Measurements from ENCODE around the gene TNFRSF9. TPM values are rescaled to one million over a fixed set of nuclear protein-coding genes. Genes with fewer than 3 reads are reported as not detected.

TNFRSF9 gene
- total and polyA plus RNA-seq, 4 donors, result under 0.01 to 0.09 (median 0.02) TPM; not detected in 1

DNA sequence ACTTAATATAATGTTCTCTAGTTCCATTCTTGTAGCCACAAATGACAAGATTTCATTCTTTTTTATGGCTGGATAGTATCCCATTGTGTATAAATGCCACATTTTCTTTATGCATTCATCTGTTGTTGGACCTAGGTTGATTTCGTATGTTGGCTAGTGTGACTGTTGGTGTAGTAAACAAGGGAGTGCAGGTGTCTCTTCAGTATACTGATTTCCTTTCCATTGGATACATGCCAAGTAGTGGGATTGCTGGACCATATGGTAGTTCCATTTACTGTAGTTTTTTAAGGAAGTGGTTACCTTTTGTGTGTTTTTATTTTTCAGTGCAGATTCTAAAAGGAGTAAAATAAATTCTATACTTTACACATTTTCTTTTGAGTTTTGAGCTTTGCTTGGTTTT is 26.6 kb upstream of the TNFRSF9 start:
- Histone ChIP-seq H3K36me3 (ENCODE audit: control insufficient read depth in 4 of 4, insufficient read depth in 3 of 4, low read depth in 1 of 4, low read length in 3 of 4) (peaks cover 15 to 59% (median 43%) of the 10 kb centered on the region in 4 donors), H3K27me3 (ENCODE audit: control insufficient read depth in 4 of 4, insufficient read depth in 4 of 4, low read length in 3 of 4) (no peaks in the 10 kb centered on the region), H3K4me3 (ENCODE audit: low read depth in 1 of 3, low read length in 3 of 3) (no peak overlapping the region), H3K9ac (ENCODE audit: low read depth in 1 of 2, low read length in 2 of 2) (no peak overlapping the region), H3K27ac (ENCODE audit: low read depth in 1 of 2, low read length in 2 of 2) (peak overlapping the region in 1 of 2 donors; percentile 21), H3K9me3 (ENCODE audit: control insufficient read depth in 4 of 4, low read length in 3 of 4) (no peaks in the 10 kb centered on the region), H3K4me1 (ENCODE audit: control insufficient read depth in 4 of 4, insufficient read depth in 4 of 4, low read length in 3 of 4) (peaks cover 2 to 41% (median 35%) of the 10 kb centered on the region in 4 donors)
- 45% methylated on average over 1 of the region's 1 CpG for WGBS
- TF ChIP-seq EGR1 (IDR thresholded peaks at IDR 0.05; ENCODE audit: low read depth in 2 of 2) (no peak), ZBTB33 (IDR thresholded peaks at IDR 0.05) (no peak), RXRA (IDR thresholded peaks at IDR 0.05) (no peak), HNF4G (IDR thresholded peaks at IDR 0.05) (no peak), TAF1 (conservative IDR thresholded peaks at IDR 0.05) (no peak), HNF4A (conservative IDR thresholded peaks at IDR 0.05) (no peak), SP1 (IDR thresholded peaks at IDR 0.05) (no peak), MAX (IDR thresholded peaks at IDR 0.05) (no peak), GABPA (IDR thresholded peaks at IDR 0.05 in 1 of 2, conservative IDR thresholded peaks at IDR 0.05 in 1 of 2) (no peak), FOXA2 (IDR thresholded peaks at IDR 0.05) (no peak)
- TF ChIP-seq, protein P1, sequence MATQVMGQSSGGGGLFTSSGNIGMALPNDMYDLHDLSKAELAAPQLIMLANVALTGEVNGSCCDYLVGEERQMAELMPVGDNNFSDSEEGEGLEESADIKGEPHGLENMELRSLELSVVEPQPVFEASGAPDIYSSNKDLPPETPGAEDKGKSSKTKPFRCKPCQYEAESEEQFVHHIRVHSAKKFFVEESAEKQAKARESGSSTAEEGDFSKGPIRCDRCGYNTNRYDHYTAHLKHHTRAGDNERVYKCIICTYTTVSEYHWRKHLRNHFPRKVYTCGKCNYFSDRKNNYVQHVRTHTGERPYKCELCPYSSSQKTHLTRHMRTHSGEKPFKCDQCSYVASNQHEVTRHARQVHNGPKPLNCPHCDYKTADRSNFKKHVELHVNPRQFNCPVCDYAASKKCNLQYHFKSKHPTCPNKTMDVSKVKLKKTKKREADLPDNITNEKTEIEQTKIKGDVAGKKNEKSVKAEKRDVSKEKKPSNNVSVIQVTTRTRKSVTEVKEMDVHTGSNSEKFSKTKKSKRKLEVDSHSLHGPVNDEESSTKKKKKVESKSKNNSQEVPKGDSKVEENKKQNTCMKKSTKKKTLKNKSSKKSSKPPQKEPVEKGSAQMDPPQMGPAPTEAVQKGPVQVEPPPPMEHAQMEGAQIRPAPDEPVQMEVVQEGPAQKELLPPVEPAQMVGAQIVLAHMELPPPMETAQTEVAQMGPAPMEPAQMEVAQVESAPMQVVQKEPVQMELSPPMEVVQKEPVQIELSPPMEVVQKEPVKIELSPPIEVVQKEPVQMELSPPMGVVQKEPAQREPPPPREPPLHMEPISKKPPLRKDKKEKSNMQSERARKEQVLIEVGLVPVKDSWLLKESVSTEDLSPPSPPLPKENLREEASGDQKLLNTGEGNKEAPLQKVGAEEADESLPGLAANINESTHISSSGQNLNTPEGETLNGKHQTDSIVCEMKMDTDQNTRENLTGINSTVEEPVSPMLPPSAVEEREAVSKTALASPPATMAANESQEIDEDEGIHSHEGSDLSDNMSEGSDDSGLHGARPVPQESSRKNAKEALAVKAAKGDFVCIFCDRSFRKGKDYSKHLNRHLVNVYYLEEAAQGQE (IDR thresholded peaks at IDR 0.05), result no peak
- TF ChIP-seq, protein P2, sequence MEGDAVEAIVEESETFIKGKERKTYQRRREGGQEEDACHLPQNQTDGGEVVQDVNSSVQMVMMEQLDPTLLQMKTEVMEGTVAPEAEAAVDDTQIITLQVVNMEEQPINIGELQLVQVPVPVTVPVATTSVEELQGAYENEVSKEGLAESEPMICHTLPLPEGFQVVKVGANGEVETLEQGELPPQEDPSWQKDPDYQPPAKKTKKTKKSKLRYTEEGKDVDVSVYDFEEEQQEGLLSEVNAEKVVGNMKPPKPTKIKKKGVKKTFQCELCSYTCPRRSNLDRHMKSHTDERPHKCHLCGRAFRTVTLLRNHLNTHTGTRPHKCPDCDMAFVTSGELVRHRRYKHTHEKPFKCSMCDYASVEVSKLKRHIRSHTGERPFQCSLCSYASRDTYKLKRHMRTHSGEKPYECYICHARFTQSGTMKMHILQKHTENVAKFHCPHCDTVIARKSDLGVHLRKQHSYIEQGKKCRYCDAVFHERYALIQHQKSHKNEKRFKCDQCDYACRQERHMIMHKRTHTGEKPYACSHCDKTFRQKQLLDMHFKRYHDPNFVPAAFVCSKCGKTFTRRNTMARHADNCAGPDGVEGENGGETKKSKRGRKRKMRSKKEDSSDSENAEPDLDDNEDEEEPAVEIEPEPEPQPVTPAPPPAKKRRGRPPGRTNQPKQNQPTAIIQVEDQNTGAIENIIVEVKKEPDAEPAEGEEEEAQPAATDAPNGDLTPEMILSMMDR (IDR thresholded peaks at IDR 0.05; ENCODE audit: low read depth, low read length, missing input control), result no peak
- TF ChIP-seq, protein P3, sequence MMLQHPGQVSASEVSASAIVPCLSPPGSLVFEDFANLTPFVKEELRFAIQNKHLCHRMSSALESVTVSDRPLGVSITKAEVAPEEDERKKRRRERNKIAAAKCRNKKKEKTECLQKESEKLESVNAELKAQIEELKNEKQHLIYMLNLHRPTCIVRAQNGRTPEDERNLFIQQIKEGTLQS (IDR thresholded peaks at IDR 0.05), result no peak
- DNase-seq (ENCODE audit: low spot score), result no peak

DNA sequence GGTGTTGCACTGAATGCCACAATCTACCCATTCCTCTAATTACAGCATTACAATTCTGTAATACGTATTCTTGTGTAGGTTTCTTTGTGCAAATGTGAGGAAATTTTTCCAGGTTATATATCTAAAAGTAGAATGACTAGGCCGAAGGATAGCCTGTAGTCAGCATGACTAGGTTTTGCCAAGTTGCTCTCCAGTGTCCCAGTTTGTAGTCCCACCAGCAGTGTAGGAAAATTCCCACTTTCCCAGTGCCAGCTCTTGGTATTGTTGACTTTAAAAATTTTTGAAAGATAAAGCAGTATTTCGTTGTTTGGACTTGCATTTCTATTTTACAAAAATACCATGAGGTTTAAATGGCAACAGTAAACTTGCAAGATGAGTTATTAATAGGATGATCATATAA is 23.8 kb upstream of the TNFRSF9 start:
- H3K27ac ChIP-seq (ENCODE audit: low read depth in 1 of 2, low read length in 2 of 2), result no peak overlapping the region
- 90% methylated on average over 3 of the region's 3 CpGs for WGBS
- H3K9me3 ChIP-seq (ENCODE audit: control insufficient read depth in 4 of 4, low read length in 3 of 4), result no peaks in the 10 kb centered on the region
- H3K9ac ChIP-seq (ENCODE audit: low read depth in 1 of 2, low read length in 2 of 2), result no peak overlapping the region
- no peak for DNase-seq (ENCODE audit: low spot score)
- H3K4me3 ChIP-seq (ENCODE audit: low read depth in 1 of 3, low read length in 3 of 3), result no peak overlapping the region
- peaks cover 6 to 40% (median 26%) of the 10 kb centered on the region in 4 donors for H3K36me3 ChIP-seq (ENCODE audit: control insufficient read depth in 4 of 4, insufficient read depth in 3 of 4, low read depth in 1 of 4, low read length in 3 of 4)
- H3K4me1 ChIP-seq (ENCODE audit: control insufficient read depth in 4 of 4, insufficient read depth in 4 of 4, low read length in 3 of 4), result peaks cover 2 to 31% (median 25%) of the 10 kb centered on the region in 4 donors
- no peaks in the 10 kb centered on the region for H3K27me3 ChIP-seq (ENCODE audit: control insufficient read depth in 4 of 4, insufficient read depth in 4 of 4, low read length in 3 of 4)
- TF ChIP-seq MAX (IDR thresholded peaks at IDR 0.05) (no peak), NR2F2 (IDR thresholded peaks at IDR 0.05) (no peak), HNF4A (conservative IDR thresholded peaks at IDR 0.05) (no peak), TAF1 (conservative IDR thresholded peaks at IDR 0.05) (no peak), FOXA2 (IDR thresholded peaks at IDR 0.05) (no peak), FOXA1 (IDR thresholded peaks at IDR 0.05) (no peak), SP1 (IDR thresholded peaks at IDR 0.05) (no peak), YY1 (IDR thresholded peaks at IDR 0.05) (no peak), EGR1 (IDR thresholded peaks at IDR 0.05; ENCODE audit: low read depth in 2 of 2) (no peak), RXRA (IDR thresholded peaks at IDR 0.05) (no peak), GABPA (IDR thresholded peaks at IDR 0.05 in 1 of 2, conservative IDR thresholded peaks at IDR 0.05 in 1 of 2) (no peak), RAD21 (IDR thresholded peaks at IDR 0.05) (no peak), JUND (IDR thresholded peaks at IDR 0.05) (no peak)
- TF ChIP-seq, protein P3 (IDR thresholded peaks at IDR 0.05), result no peak
- TF ChIP-seq, protein P1 (IDR thresholded peaks at IDR 0.05), result no peak
